ENCODE results near the gene HEMK1.

HEMK1 gene

DNA sequence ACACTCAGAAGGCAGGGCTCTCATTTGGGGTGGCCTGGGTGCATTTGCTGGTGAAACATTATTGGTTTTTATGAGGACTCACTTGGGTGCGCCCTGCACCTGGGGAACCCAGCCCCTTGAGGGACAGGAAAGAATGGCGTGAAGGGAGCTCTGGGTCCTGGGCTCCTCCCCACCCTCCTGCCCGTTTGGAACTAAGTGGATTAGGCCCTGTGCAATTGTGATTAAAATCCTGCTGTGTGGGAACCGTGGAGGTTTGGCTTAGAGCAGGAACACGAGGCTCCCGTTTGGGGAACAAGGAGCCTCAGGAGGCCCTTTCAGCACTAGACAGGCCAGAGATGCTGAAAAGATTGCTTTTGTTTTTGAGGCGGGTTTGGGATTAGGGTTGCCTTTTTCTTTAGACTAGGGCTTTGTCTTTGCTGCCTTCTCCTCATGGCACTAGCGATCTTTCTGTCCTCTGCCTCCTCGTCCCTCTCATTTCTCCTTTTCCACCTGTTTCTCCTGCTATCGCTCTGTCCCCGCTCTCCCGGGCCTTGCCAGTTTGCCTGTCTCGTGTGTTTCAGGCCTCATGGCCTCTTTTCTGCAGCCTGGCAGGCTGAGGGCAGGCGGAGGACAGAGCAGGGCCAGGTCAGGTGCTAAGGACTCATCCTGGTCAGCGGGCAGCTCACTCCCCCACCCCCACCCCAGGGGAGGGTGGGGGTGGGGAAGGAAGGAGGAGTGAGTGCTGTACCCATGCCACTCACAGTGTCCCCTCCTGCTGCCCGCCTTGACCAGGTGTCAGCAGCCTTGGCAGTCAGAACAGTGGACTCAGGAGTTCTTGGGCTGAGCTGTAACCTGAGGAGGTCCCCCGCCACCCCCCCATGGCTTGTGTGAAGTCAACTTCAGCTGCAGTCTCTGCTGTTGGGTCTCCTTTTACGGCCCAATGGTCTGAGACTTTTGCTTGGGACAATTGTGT is 56.2 kb downstream of the HEMK1 start:
- Mint-ChIP-seq H3K4me3 (no peak overlapping the region), H3K36me3 (ENCODE audit: low read depth) (peaks cover 8% of the 10 kb centered on the region), H3K27me3 (ENCODE audit: low read depth) (peaks cover 4% of the 10 kb centered on the region), H3K4me1 (peaks cover 7% of the 10 kb centered on the region), H3K27ac (no peak overlapping the region), H3K9me3 (no peaks in the 10 kb centered on the region)
- TF ChIP-seq, protein P1, sequence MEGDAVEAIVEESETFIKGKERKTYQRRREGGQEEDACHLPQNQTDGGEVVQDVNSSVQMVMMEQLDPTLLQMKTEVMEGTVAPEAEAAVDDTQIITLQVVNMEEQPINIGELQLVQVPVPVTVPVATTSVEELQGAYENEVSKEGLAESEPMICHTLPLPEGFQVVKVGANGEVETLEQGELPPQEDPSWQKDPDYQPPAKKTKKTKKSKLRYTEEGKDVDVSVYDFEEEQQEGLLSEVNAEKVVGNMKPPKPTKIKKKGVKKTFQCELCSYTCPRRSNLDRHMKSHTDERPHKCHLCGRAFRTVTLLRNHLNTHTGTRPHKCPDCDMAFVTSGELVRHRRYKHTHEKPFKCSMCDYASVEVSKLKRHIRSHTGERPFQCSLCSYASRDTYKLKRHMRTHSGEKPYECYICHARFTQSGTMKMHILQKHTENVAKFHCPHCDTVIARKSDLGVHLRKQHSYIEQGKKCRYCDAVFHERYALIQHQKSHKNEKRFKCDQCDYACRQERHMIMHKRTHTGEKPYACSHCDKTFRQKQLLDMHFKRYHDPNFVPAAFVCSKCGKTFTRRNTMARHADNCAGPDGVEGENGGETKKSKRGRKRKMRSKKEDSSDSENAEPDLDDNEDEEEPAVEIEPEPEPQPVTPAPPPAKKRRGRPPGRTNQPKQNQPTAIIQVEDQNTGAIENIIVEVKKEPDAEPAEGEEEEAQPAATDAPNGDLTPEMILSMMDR (IDR thresholded peaks at IDR 0.05; ENCODE audit: unreplicated experiment in 3 of 3): no peak

DNA sequence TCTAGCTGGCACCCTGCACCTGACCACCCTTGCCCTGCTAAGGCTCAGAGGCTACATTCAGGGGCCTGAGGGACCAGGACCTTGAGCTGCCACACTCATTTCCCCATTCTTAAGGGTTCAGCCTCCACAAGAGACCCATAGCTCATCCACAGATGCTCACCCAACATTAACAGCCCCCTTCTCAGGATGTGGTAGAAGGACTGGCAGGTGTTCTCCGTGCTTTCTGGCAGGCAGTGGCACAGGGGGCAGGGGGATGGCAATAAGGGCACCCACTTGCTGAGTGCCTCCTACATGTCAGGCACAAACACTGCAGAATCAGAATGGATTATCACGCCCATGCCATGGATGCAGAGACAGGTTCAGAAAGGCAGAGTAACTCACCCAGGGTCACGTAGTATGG is 57.1 kb downstream of the HEMK1 start:
- Mint-ChIP-seq H3K4me3 (no peak overlapping the region), H3K9me3 (no peaks in the 10 kb centered on the region), H3K36me3 (ENCODE audit: low read depth) (peaks cover 4% of the 10 kb centered on the region), H3K27ac (no peak overlapping the region), H3K27me3 (ENCODE audit: low read depth) (peaks cover 10% of the 10 kb centered on the region), H3K4me1 (peaks cover 12% of the 10 kb centered on the region)
- TF ChIP-seq, protein P1 (IDR thresholded peaks at IDR 0.05; ENCODE audit: unreplicated experiment in 3 of 3): no peak

DNA sequence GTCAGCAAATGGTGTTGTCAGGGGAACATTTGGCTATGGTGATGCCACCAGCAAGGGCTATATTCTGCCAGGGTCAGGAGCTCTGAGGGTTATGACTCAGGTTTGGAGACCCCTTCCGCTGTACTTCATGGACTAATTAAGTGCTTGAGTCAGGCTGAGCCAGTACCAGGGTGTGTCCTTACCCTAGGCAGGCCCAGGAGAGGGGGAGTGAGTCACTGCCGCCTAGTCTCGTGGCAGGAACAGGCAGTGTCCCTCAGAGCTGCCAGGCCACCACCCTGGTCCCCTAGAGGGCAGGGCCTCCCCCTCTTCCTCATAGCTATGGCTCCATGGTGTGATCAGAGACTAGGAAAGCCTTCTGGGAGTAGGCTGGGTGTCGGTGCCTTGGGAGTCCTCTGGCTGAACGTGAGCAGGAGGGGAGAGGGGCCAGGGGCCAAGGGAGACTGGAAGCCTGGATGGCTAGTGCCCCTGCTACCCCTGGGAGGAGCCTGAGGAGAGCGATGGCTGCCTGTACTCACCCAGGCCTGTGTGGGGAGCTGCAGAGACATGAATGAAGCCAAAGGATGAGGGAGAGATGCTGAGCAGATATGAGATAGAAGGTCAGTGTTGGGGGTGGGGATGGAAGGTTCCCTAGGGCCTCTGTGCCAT is 58.2 kb downstream of the HEMK1 start:
- no peak overlapping the region for H3K27ac Mint-ChIP-seq
- no peaks in the 10 kb centered on the region for H3K9me3 Mint-ChIP-seq
- TF ChIP-seq, protein P1 (IDR thresholded peaks at IDR 0.05; ENCODE audit: unreplicated experiment in 3 of 3): peak in 1 of 3 experiments; percentile 10
- peaks cover 4% of the 10 kb centered on the region for H3K36me3 Mint-ChIP-seq (ENCODE audit: low read depth)
- H3K4me3 Mint-ChIP-seq: no peak overlapping the region
- H3K4me1 Mint-ChIP-seq: peaks cover 23% of the 10 kb centered on the region
- H3K27me3 Mint-ChIP-seq (ENCODE audit: low read depth): peaks cover 13% of the 10 kb centered on the region

DNA sequence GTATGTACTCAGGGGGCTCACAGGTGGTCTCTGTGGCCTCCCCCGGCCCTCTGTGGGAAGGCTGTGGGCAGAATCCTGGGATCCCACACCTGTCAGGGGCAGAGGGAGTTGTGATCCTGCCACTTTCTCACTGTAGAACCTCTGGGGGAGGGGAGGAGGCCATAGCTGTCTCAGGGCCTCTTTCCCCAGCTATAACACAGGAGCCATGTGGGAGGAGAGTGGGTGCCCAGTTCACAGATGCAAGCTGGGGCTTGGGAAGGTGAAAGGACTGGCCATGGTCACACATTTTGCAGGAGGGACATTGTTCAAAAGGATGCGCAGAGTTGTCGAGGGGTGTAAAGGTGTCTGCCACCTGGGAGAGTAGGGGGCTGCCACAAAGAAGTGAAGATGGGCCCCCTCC is 59.3 kb downstream of the HEMK1 start:
- H3K4me1 Mint-ChIP-seq: peaks cover 29% of the 10 kb centered on the region
- no peaks in the 10 kb centered on the region for H3K9me3 Mint-ChIP-seq
- H3K27ac Mint-ChIP-seq: no peak overlapping the region
- H3K27me3 Mint-ChIP-seq (ENCODE audit: low read depth): peaks cover 13% of the 10 kb centered on the region
- no peak overlapping the region for H3K4me3 Mint-ChIP-seq
- peaks cover 4% of the 10 kb centered on the region for H3K36me3 Mint-ChIP-seq (ENCODE audit: low read depth)
- TF ChIP-seq, protein P1 (IDR thresholded peaks at IDR 0.05; ENCODE audit: unreplicated experiment in 3 of 3): no peak

DNA sequence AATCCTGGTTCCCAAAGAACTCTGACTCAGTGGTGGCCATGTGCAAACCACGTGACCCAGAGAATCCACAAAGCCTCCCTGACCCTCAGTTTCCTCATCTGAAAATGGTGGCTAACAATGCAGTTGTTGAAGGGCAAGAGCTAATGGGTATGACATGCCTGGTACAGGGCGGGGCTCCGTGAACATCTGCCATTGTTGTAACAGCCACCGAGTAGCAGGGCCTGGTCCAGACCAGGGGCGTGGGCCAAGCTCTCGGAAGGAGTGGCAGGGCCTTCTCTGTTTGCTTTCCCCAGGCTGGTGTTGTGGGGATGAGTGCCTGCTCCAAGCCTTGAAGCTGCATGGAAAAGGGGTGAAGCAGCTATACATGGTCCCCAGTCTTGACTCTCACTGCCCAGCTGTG is 61.1 kb downstream of the HEMK1 start:
- Mint-ChIP-seq H3K9me3 (no peaks in the 10 kb centered on the region), H3K36me3 (ENCODE audit: low read depth) (no peaks in the 10 kb centered on the region), H3K4me1 (peaks cover 29% of the 10 kb centered on the region), H3K27me3 (ENCODE audit: low read depth) (peaks cover 13% of the 10 kb centered on the region), H3K27ac (no peak overlapping the region), H3K4me3 (no peak overlapping the region)
- TF ChIP-seq, protein P1 (IDR thresholded peaks at IDR 0.05; ENCODE audit: unreplicated experiment in 3 of 3): no peak
